Activated CD4-positive, alpha-beta T cell treated with anti-CD3 and anti-CD28 coated beads, Interleukin-2, amount 50 U/mL, for 16 hours (primary cell): ENCODE data around the gene ACTL10.
A peak's percentile ranks its signal among the peaks of the same experiment; 100 is the strongest.

Experiments used
- DNase-seq: peaks from one replicate; pipeline ENCODE4 v3.0.0-alpha.2; 2020

Gene ACTL10

DNA sequence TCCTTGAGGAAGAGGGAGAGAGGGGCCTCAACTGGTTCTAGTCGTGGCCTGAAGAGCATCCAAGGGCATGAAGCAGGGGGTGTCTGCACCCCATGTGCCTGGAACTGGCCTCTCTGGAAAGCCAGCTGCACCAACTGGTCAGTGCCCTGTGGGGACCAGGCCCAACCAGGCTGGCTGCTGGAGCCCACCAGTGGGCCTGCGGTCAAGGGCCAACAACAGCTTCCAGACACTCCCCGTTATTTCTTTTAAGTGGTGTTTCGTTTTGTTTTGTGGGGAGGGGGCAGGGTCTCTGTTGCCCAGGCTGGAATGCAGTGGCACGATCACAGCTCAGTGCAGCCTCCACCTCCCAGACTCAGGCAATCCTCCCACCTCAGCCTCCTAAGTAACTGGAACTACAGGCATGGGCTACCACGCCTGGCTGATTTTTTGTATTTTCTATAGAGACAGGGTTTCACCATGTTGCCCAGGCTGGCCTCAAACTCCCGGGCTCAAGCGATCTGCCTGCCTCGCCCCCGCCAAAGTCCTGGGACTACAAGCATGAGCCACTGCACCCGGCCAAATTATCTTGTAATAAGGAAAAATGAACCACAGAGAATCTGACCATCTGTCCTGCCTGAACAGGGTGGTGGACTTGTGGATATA, 16.5 kb upstream of the ACTL10 start:
- no peak for DNase-seq

DNA sequence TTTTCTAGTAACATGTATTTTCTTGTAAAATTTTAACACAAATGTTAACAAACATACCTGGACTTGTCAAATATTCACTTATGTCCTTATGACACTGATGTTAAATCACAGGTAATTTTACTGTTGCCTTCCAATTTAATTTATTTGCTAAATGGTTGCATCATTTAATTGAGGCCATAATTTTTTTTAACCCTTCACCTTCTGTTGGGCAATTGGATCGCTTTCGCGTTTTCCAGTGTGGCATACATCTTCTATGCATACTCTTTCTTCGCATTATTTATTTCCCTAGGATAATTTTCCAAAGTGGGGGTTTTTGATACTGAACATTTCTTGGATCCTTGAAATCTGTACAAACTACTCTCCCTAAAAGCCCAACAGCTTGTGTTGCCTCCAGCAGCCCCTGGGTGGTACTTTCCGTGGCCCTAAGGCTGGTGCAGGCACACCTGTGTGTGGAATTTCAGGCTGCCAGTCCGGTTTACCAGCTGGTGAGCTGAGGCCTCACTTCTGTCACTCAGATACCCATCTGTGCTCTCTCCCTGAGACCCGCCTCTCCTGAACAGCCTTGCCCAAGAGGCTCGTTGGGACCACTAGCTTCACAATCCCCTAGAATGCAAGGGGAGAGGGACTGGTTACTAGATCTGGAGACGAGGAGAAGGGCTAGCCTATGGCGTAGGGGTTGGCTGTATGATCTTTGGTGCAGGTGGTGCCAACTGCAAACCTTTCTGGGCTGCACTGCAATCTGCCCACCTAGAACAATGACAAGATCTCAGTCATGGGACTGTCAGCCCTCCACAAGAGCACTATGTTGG, 15.8 kb upstream of the ACTL10 start:
- DNase-seq, result no peak

DNA sequence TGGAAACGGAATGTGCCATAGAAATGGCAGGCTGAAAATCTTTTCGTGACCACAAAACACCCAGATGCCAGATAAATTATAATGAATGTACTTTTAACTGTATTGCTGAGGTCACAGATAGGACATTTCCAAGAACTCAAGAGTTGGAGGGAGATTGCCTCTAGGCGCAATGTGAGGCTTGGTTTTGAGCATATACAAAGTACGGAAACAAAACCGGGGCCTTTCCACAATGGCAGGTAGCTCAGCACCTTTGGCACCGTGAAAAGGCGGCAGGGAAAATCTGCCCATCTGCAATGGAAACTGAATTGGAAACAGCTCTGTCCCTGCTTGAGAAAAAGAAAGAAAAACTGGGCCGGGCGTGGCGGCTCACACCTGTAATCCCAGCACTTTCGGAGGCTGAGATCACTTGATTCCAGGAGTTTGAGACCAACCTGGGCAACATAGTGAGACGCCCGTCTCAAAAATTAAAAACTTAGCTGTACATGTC, 15.1 kb upstream of the ACTL10 start:
- no peak for DNase-seq

DNA sequence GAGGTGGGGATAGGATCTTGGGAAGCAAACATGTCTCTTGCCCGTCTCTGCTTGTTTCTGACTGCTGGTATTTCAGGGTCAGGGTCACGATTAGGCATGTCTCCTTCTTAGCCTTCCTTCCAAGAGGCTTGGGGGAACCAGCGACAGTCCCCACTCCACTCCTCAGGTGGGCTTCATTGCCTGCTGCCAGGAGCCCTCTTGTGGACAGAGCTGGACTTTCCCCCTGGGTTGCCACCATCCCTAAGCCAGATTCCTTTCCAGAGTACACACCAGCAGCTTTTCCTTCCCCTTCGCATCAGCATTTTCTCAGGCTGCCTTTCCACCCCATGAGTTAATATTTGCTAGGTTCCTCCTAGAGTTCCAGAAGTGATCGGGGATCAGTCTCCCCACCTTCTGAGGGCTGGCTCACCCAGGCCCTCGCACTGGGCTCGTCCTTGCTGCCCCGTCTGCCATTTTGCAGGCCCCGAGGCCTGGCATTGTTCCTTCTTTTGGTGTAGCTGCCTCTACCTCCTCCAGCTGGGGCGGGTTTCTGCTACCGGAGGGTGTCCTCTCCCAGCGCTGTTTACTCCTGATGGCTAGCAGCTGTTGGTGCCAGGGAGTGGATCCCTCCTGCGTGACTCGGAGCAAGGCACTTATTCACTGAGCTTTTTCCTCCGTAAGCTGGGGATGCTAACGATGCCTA, 13.4 kb upstream of the ACTL10 start:
- peak; percentile 51 for DNase-seq

DNA sequence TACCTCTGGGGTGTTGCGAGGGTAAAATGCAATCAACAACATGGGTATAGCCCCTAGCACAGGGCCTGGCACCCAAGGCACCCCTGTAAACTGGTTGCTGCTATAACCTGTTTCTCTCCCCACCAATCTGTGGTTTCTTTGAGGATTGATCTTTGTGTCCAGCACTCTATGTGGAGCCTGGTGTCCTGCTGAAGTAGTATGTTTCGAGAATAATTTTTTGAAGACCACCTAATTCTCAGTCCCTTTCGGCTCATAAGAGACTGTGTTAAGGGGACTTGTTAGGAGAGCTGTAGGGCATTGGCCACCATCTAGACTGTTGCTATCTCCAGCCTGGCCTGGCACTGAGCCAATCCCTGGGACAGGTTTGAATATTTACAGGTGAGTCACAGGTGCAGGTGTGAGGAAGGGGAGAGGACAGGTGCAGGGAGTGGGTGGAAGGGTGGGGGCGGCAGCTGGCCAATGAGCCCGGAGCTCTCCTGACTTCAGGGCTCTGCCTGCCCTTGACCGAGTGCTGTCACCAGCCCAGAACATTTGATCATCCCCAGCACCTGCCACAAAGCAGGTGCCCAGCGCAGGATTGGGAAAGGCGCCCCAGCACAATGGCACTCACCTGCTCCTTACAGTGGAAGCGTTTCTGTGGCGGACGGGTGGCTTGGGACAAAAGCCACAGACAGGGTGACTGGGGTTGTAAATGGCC, 12.7 kb upstream of the ACTL10 start:
- no peak for DNase-seq

DNA sequence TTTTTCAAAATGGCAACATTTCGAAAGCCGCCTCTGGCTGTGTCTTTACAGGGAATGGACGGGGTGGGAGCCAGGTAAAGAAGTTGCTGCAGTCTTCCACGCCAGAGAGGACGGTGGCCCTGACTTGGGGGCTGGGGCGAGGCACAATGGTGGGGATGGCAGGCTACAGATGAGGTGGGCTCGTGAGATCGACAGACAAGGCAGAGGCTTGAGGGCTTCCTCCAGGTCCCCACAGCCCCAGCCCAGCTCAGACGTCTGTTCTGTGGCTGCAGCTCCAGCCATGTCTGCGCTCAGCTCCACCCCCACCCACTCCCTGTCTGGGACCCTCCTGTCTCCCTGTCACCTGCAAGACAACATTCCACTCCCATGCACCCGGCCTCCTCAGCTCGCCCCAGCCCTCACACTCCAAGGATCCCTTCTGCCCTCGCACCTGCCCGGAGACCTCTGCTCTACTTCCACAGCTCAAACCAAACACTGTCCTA, 12.0 kb upstream of the ACTL10 start:
- DNase-seq, result no peak

DNA sequence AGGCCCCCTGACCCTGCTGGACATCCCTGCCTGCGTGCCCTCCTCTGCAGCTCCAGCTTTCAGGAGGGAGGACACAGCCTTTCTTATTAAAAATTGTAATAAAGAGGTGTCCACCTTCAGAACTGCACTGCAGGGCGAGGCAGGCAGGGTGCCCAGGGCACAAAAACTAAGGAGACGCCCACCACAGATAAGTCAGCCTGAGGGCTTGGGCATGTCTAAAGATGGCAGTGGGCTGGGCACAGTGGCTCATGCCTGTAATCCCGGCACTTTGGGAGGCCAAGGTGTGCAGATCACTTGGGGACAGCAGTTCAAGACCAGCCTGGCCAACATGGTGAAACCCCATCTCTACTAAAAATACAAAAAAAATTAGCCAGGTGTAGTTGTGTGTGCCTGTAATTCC, 11.6 kb upstream of the ACTL10 start:
- no peak for DNase-seq

DNA sequence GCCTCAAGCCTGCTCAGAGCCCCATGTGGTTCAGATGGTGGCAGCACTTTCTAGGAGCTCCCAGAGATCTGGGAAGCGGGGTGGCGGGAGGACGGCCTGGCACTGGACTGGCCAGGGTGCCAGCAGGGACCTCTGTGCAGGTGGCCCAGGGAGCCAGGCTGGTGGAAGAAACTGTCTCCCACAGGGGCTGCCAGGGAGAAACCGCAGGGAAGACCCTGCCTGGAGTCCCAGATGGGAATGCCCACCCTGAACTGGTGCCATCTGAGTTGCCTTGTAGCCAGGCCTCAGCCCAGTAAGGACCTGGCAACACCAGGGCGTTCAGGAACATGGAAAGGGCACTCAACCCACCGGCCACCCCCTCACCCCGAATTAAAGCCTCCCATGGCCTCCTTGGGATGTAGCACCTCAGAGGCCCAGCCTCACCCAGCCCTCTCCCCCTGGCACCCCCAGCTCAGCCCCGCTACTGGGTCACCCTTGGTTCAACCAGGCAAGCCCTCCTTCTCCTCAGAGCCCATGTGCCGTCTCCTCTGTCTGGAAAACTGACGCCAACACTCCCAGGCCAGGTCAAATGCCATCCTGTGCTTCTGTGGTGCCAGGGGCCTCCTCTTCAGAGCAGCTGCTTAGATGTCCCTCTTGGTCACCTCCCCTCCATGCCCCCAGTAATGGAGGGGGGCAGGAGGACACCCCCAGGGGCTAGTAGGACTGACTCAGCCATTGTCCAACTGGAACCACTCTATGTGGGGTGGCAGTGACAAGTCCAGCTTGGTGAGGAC, 10.5 kb upstream of the ACTL10 start:
- no peak for DNase-seq

DNA sequence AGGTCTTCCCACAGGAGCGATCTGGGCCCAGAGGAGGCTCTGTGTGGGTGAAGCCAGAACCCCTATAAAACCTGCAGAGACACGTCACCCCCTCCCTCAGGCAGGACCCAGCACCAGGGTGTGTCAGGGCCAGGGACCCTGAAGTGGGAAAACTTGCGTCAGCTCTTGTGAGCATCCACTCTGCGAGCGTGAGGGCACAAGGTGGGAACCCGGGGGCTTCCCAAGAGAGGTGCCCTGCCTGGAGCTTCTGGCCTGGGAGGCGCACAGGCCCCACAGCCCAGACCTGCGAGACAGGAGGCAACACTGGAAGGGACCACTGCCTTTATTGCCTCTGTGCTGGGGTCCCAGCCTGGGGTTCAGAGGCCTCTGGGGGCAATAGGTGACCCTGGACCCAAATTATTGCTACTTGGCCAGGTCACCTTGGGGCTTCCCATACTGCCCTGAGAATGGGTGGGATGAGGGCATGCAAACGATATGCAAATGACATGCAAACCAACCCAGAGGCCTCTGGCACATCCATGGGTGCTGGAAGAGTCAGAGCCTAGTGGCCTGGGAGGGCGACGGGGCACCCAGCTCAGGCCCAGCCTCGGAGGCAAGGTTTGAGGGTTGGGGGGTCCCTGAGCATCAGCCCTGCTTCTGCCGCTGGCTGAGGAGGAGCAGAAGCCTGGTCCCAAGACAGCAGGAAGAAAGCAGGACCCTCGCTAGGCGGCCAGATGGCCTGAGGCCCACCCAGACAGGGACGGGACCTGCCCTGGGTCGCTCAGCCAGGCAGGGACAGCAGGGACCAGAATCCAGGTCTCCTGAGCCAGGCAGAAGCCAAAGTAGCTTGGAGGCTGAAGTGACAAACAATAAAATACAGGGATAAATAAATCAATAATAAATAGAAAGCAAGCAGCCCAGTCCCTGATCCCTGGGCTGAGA, 9.7 kb upstream of the ACTL10 start:
- no peak for DNase-seq

DNA sequence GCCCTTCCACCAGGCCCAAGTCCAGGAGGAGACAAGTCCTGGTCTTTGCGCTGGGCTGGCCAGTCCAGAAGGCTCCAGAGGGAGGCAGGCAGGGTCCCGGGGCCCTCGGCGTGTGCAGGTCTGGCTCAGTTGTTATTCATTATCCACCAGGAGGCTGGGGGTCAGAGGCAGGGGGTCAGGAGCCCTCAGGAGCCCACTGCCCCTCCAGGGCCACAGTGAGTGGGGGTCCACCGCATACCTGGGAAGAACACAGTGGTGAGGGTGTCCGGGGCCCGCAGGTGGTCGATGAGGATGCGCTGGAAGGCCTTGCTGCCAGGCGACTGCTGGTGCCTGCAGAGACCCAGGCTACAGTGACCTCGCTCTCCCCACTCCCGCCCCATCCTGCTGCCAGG, 9.0 kb upstream of the ACTL10 start:
- no peak for DNase-seq

DNA sequence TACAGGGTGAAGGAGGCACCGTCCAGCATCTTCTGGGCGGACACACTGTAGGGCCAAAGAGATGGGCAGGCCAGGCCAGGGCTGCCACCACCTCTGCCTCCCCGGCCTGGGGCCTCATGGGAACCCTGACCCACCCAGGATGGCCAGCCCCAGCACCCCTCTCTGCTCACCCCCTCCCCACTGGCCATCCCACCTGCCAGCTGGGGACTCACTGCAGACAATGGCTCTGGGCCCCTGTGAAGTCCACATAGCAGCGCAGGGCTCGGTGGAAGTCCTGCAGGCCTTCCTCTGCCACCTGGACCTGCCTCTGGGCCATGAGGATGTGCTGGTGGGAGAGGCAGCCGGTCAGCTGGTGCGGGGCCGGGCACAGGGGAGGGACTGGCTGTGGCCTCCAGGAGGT, 8.2 kb upstream of the ACTL10 start:
- DNase-seq, result no peak

DNA sequence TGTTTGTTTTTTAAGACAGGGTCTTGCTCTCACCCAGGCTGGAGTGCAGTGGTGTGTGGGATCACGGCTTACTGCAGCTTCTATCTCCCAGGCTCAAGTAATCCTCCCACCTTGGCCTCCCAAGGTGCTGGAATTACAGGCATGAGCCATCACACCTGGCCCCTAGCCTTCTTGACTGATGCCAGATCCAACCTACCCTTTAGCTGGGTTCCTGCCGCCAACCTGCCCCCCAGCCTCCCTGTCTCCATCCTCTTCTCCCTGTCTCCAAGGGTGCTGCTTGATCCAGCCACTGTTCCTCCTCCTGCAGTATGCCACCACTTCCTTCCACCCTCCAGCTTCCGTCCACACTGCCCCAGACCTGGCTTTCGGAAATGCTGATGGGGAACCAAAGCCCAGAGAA, 7.8 kb upstream of the ACTL10 start:
- no peak for DNase-seq

DNA sequence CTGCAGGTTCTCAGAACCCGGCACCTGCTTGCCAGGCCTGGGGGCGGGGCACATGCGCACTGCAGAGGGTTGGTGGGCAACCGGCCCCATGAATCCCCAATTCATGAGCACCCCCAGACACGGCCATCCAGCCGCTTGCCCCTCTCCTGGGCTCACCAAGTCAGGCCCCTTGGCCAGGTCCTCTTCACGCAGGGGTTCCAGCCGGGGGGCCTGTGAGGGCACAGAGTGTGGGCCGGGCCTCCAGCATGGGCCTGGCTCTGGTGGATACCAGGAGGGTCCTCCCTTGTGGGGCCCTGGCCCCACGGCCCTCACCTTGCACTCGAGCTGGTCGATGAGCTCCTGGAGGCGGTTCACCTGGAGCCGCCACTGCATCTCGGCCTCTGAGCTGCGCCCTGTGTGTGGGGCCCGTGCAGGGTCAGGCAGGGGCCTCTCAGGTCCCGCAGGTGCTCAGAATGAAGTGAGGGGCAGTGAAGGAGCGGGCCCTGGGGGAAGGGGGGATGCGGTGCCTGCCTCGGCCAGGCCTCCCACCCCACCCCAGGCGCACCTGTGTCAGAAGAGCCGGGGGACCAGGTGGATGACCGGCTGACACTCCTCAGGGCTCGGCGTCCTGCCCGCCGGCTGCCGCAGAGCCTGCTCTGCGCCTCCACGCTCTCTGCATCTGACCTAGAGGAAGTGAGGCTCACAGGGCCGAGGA, 7.3 kb upstream of the ACTL10 start:
- DNase-seq, result no peak

DNA sequence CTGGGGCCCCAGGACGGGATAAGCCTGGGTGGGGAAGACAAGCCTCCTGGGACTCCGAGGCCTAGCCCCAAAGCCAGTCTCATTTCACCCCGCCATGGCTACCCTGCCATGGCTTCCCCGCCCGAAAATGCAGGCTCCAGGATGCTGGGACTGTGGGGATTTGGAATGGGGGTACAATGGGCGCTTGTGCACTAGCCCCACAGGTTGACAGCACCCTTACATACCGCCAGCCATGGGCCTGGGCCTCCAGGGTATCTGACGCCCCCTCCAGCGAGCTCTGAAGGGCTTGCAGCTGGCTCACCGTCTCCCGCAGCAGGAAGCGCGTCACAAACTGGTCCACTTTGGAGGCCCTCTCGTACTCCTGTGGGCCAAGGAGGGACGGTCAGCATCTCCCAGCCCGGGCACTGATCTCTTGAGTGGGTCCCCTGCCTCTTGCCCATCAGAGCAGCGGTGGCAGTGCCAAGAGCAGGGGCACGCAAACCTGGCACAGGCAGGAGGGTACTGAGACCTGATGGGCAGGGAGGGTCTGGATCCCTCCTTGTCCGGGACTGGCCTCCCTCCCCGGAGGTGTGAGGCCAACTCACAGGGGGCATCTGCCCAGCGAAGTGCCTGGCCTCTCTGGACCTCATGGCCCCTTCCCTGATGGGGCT, 6.6 kb upstream of the ACTL10 start:
- DNase-seq, result no peak

DNA sequence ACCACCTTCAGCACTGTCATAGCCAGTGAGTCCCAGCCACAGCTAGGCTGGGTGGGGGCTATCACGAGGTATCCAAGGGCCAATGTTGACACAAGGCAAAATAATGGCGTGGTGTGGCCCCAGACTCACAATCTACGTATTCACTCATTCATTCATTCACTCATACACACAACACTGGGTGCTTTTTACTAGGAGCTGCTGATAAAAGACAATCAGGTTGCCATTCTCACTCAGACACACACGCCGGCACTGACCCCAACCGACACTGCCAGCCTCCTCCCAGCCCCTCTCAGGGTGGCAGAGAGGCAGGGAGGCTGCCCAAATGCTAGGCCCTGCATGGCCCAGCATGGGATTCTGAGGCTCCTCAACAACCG, 6.1 kb upstream of the ACTL10 start:
- no peak for DNase-seq

DNA sequence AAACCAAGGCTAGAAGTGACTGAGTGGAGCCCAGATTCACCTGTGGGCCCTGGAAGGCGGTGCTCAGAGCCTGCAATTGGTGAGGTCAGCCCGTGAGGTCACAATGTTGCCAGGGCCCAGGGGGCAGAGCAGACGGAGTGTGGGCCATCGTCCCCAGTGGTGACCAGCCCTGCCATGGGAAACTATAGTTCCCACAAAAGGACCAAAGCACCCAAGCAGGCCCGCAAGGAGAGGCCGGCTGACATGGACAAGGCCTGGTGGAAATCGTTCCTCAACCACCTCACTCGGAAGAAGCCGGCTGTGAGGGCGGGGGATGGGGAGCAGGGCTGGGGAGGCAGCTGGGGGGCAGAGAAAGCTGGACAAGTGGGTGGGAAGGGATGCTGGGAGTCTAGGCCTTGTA, 4.6 kb upstream of the ACTL10 start, which contains the start of gene C20orf144:
Gene C20orf144, plus strand, starts transcription at position 156 of the 400 bp plus-strand sequence. Its CDS starts 19 bp downstream, at position 175.
- DNase-seq, result no peak

DNA sequence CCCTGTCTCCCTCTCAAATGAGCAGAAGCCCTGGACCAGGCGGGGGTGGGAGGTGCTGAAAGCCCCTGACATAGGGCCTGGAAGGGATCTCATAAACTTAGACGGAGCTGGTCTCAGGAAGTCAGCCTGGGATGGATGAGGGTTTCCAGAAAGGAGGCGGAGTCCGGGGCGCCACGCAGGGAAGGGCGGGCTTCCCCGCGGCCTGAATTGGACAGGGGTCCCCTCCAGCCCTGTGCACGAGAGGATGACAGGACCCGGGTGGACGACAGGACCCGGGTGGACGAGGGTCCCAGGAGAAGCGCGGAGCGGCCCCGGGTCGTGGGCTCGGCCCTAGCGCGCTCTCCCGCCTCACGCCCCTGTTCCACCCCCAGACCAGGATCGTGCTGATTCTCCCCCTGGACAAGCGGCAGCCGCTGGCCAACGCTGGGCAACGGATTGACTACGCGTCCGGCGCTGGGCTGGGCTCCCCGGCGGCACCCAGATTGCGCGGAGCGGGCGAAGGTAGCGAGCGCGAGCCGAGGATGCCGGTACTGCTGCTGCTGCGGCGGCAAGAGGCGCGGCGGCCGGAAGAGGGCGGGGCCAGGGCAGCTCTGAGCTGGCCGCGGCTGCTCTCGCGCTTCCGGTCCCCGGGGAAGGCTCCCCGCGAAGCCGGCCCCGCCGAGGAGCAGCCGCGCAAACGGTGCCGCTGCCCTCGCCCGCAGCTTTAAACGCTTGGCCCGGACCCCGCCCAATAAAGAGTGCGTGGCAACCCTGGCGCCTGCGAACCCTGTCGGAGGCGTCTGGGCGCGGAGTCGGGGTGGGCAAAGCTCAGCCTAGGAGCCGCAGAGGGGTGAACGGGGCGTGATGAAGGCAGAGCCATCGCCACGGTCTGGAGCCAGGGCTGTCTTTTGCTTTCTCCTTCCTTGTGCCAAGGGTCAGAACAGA, 3.3 kb upstream of the ACTL10 start:
- peak; percentile 88 for DNase-seq

DNA sequence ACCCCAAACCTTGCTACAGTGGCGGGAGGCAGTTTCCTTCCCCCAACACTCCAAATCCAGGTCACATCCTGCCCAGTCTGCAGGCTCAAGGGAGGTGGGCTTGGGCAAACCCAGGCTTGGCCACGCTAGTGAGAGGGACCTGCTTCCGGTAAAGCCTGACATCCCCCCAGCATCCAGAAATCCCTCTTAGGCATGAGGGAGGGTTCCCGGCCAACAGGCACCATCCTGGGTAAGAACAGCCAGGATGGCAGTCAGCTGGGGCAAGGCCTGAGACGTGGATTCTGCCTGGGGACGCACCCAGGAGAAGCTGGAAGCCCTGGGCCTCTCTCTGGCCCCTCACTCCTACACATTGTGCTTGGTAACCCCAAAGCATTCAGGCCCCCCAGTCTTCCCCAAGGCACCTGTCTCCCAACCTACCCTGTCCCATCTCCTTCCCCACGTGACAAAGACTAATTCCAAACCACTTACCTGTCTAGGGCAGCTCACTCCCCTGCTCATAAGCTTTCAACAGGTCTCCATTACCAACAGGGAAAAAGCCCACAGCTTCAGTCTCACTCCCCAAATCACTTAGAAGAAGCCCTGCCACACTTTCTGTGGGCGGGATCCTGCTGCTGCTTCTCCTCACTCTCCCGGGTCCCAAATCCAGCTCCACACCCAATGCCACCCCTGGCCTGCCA, 2.5 kb upstream of the ACTL10 start:
- no peak for DNase-seq
